HepG2 (cell line): ENCODE data around the gene CACNA1G. TPM values are rescaled to one million over a fixed set of nuclear protein-coding genes. Genes with fewer than 3 reads are reported as not detected.
A peak's percentile ranks its signal among the peaks of the same experiment; 100 is the strongest.

Source experiments
- BORCS8-MEF2B ChIP-seq: sonication (generic); formaldehyde crosslinking; IDR thresholded peaks from 2 replicates; pipeline ENCODE4 v1.8.0; 2022; ENCODE audit warnings: mild to moderate bottlenecking, missing genetic modification reagents
- HNRNPL ChIP-seq: fragments of 200-400 bp; formaldehyde crosslinking; IDR thresholded peaks from 2 replicates; pipeline ENCODE4 v1.6.1; 2017; ENCODE audit warnings: mild to moderate bottlenecking, low read depth, low read length
- HOXD1 ChIP-seq: sonication (generic); formaldehyde crosslinking; IDR thresholded peaks from 2 replicates; pipeline ENCODE4 v1.5.0; 2020; ENCODE audit warnings: missing genetic modification reagents
- MED8 ChIP-seq: sonication (generic); formaldehyde crosslinking; IDR thresholded peaks from 2 replicates; pipeline ENCODE4 v1.8.1; 2023; ENCODE audit warnings: mild to moderate bottlenecking, missing genetic modification reagents; ENCODE audit not compliant: insufficient replicate concordance
- MYC ChIP-seq: sonication (generic); formaldehyde crosslinking; IDR thresholded peaks from 2 replicates; pipeline ENCODE4 v1.9.0; 2021; ENCODE audit warnings: missing genetic modification reagents, borderline replicate concordance
- SALL1 ChIP-seq: sonication (generic); formaldehyde crosslinking; IDR thresholded peaks from 2 replicates; pipeline ENCODE4 v1.8.0; 2022; ENCODE audit warnings: mild to moderate bottlenecking, missing genetic modification reagents
- SSRP1 ChIP-seq: IDR thresholded peaks from 2 replicates; pipeline ENCODE4 v1.6.1; 2016; ENCODE audit warnings: control low read depth
- TCF12 ChIP-seq, 2 experiments: fragments of 450-650 bp in 1 of 2; sonication (generic) in 1 of 2; formaldehyde crosslinking in 1 of 2; IDR thresholded peaks; 2 replicates each; pipeline versions ENCODE4 v1.6.1 to v1.8.0; 2017 to 2022; ENCODE audit warnings: antibody characterized with exemption in 1 of 2, mild to moderate bottlenecking in 1 of 2, missing genetic modification reagents in 1 of 2, moderate library complexity in 1 of 2
- XRCC5 ChIP-seq: fragments of 200-400 bp; formaldehyde crosslinking; optimal IDR thresholded peaks from 2 replicates; pipeline ENCODE3; 2017; ENCODE audit warnings: mild to moderate bottlenecking, low read length
- polyA plus RNA-seq, 8 experiments: library from polyadenylated mRNA; depleted of rRNA in 3 of 8; stranded (reverse) in 7 of 8; unstranded in 1 of 8; fragments of >200 nt; fragmentation: Illumina TruSeq in 4 of 8; extraction: Trizol in 4 of 8; gene quantifications; 2 replicates each; pipeline versions ENCODE4 v1.2.1 to v1.2.3, GENCODE V29; 2011 to 2016; ENCODE audit warnings: low read depth in 4 of 8, missing spikeins in 1 of 8, mixed read lengths in 1 of 8; ENCODE audit not compliant: insufficient read depth in 1 of 8
- total RNA-seq, 5 experiments: library from RNA; depleted of rRNA; stranded (reverse); fragments of >200 nt; fragmentation: Illumina TruSeq; extraction: Trizol; gene quantifications; 2 replicates each; pipeline ENCODE4 v1.2.3, GENCODE V29; 2016; ENCODE audit warnings: low read depth in 1 of 5
- TF ChIP-seq, protein P1 (sequence below): sonication (generic); formaldehyde crosslinking; IDR thresholded peaks from 2 replicates; pipeline ENCODE4 v1.4.0; 2020; ENCODE audit warnings: low read depth, mild to moderate bottlenecking, missing genetic modification reagents
- TF ChIP-seq, protein P2 (sequence below): sonication (generic); formaldehyde crosslinking; IDR thresholded peaks from 2 replicates; pipeline ENCODE4 v1.8.0; 2022; ENCODE audit warnings: missing genetic modification reagents, mild to moderate bottlenecking, moderate library complexity, borderline replicate concordance
- TF ChIP-seq, protein P3 (sequence below): sonication (generic); formaldehyde crosslinking; conservative IDR thresholded peaks from 2 replicates; pipeline ENCODE4 v1.4.0; 2020; ENCODE audit warnings: mild to moderate bottlenecking, missing genetic modification reagents, moderate library complexity
- TF ChIP-seq, protein P4 (sequence below), 2 experiments: sonication (generic) in 1 of 2; formaldehyde crosslinking in 1 of 2; IDR thresholded peaks; 2 replicates each; pipeline versions ENCODE4 v1.6.1 to v1.9.0; 2014 to 2022; ENCODE audit warnings: antibody characterized with exemption in 1 of 2, borderline replicate concordance in 1 of 2, inconsistent platforms in 1 of 2, low read depth in 1 of 2, missing genetic modification reagents in 1 of 2

The CACNA1G gene
- total and polyA plus RNA-seq, 2 of the 13 experiments (the other 11 are each of a cell fraction or from before 2014, with no cell fraction given) = 0.02 TPM; not detected in 1

DNA sequence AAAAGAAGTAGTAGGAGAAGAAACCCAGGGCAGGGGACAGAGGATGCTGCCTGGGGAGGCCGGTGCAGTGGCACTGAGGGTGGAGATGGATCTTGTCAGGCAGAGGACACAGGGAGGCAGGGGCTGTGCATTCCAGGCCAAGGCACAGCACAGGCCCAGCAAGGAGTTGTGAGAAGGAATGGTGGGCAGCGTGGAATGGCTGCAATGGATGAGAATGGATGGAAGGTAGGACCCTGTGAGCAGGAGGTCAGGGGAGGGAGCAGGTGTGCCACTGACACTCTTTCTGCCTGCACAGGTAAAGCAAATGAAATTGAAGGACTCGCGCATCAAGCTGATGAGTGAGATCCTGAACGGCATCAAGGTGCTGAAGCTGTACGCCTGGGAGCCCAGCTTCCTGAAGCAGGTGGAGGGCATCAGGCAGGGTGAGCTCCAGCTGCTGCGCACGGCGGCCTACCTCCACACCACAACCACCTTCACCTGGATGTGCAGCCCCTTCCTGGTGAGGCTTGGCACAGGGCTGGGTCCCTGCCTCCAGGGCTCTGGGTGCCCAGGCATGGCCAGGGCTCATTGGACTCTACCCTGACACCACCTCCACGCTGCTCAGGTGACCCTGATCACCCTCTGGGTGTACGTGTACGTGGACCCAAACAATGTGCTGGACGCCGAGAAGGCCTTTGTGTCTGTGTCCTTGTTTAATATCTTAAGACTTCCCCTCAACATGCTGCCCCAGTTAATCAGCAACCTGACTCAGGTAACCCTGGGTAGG is 106.9 kb downstream of the CACNA1G start (continued):
- TF ChIP-seq MYC (CRISPR knock-in tag) (0 out of 2 replicates have a peak, but pooled peaks have one; percentile 16), TCF12 (IDR thresholded peaks at IDR 0.05) (no peak), TCF12 (CRISPR knock-in tag; IDR thresholded peaks at IDR 0.05) (0 out of 2 replicates have a peak, but pooled peaks have one; percentile 51), HNRNPL (0 out of 2 replicates have a peak, but pooled peaks have one; percentile 29), SSRP1 (CRISPR knock-in tag) (peak; percentile 39; the same call in 1 of the 2 replicates), HOXD1 (CRISPR knock-in tag) (no peak), MED8 (peak; percentile 30), SALL1 (CRISPR knock-in tag) (peak; percentile 35; the same call in 1 of the 2 replicates), BORCS8-MEF2B (no peak), XRCC5 (no peak)
- TF ChIP-seq, protein P1, sequence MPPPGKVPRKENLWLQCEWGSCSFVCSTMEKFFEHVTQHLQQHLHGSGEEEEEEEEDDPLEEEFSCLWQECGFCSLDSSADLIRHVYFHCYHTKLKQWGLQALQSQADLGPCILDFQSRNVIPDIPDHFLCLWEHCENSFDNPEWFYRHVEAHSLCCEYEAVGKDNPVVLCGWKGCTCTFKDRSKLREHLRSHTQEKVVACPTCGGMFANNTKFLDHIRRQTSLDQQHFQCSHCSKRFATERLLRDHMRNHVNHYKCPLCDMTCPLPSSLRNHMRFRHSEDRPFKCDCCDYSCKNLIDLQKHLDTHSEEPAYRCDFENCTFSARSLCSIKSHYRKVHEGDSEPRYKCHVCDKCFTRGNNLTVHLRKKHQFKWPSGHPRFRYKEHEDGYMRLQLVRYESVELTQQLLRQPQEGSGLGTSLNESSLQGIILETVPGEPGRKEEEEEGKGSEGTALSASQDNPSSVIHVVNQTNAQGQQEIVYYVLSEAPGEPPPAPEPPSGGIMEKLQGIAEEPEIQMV = peak; percentile 30; the same call in 1 of the 2 replicates
- TF ChIP-seq, protein P2, sequence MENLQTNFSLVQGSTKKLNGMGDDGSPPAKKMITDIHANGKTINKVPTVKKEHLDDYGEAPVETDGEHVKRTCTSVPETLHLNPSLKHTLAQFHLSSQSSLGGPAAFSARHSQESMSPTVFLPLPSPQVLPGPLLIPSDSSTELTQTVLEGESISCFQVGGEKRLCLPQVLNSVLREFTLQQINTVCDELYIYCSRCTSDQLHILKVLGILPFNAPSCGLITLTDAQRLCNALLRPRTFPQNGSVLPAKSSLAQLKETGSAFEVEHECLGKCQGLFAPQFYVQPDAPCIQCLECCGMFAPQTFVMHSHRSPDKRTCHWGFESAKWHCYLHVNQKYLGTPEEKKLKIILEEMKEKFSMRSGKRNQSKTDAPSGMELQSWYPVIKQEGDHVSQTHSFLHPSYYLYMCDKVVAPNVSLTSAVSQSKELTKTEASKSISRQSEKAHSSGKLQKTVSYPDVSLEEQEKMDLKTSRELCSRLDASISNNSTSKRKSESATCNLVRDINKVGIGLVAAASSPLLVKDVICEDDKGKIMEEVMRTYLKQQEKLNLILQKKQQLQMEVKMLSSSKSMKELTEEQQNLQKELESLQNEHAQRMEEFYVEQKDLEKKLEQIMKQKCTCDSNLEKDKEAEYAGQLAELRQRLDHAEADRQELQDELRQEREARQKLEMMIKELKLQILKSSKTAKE (CRISPR knock-in tag) = 0 out of 2 replicates have a peak, but pooled peaks have one; percentile 22
- TF ChIP-seq, protein P3, sequence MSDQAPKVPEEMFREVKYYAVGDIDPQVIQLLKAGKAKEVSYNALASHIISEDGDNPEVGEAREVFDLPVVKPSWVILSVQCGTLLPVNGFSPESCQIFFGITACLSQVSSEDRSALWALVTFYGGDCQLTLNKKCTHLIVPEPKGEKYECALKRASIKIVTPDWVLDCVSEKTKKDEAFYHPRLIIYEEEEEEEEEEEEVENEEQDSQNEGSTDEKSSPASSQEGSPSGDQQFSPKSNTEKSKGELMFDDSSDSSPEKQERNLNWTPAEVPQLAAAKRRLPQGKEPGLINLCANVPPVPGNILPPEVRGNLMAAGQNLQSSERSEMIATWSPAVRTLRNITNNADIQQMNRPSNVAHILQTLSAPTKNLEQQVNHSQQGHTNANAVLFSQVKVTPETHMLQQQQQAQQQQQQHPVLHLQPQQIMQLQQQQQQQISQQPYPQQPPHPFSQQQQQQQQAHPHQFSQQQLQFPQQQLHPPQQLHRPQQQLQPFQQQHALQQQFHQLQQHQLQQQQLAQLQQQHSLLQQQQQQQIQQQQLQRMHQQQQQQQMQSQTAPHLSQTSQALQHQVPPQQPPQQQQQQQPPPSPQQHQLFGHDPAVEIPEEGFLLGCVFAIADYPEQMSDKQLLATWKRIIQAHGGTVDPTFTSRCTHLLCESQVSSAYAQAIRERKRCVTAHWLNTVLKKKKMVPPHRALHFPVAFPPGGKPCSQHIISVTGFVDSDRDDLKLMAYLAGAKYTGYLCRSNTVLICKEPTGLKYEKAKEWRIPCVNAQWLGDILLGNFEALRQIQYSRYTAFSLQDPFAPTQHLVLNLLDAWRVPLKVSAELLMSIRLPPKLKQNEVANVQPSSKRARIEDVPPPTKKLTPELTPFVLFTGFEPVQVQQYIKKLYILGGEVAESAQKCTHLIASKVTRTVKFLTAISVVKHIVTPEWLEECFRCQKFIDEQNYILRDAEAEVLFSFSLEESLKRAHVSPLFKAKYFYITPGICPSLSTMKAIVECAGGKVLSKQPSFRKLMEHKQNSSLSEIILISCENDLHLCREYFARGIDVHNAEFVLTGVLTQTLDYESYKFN = peak; percentile 17; the same call in 1 of the 2 replicates
- TF ChIP-seq, protein P4, sequence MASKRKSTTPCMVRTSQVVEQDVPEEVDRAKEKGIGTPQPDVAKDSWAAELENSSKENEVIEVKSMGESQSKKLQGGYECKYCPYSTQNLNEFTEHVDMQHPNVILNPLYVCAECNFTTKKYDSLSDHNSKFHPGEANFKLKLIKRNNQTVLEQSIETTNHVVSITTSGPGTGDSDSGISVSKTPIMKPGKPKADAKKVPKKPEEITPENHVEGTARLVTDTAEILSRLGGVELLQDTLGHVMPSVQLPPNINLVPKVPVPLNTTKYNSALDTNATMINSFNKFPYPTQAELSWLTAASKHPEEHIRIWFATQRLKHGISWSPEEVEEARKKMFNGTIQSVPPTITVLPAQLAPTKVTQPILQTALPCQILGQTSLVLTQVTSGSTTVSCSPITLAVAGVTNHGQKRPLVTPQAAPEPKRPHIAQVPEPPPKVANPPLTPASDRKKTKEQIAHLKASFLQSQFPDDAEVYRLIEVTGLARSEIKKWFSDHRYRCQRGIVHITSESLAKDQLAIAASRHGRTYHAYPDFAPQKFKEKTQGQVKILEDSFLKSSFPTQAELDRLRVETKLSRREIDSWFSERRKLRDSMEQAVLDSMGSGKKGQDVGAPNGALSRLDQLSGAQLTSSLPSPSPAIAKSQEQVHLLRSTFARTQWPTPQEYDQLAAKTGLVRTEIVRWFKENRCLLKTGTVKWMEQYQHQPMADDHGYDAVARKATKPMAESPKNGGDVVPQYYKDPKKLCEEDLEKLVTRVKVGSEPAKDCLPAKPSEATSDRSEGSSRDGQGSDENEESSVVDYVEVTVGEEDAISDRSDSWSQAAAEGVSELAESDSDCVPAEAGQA (IDR thresholded peaks at IDR 0.05; ENCODE audit: low read depth) = no peak
- TF ChIP-seq, protein P4 (CRISPR knock-in tag; IDR thresholded peaks at IDR 0.05; ENCODE audit: borderline replicate concordance) = no peak
